AG04450 (cell line): ENCODE measurements around the gene SLC24A3. TPM values are rescaled to one million over a fixed set of nuclear protein-coding genes. Genes with fewer than 3 reads are reported as not detected.

Source experiments
- CTCF ChIA-PET: fragments of 300-600, 350-600 bp; formaldehyde crosslinking; extraction: SDS; loops from one replicate; lab custom pipeline; 2022; ENCODE audit warnings: antibody characterized with exemption, inconsistent platforms; lab: Charles Lee
- POLR2A ChIA-PET: fragments of 350-600 bp; formaldehyde crosslinking; extraction: SDS; loops from one replicate; lab custom pipeline; 2021; ENCODE audit warnings: antibody characterized with exemption, inconsistent platforms; lab: Yijun Ruan, JAX
- DNase-seq: peaks from one replicate; pipeline ENCODE4 v3.0.0-alpha.2; 2011; ENCODE audit warnings: low read depth, low spot score
- H3K27ac ChIP-seq: one replicate; pipeline ENCODE4 v1.5.1; 2012; ENCODE audit warnings: low read depth, low read length, control low read depth
- H3K27me3 ChIP-seq: one replicate; pipeline ENCODE4 v1.6.0; 2012; ENCODE audit warnings: low read length; ENCODE audit not compliant: control insufficient read depth, insufficient read depth
- H3K4me3 ChIP-seq: 2 replicates; pipeline ENCODE4 v1.5.1; 2011; ENCODE audit warnings: mild to moderate bottlenecking, low read depth, low read length, control low read depth
- H3K9me3 ChIP-seq: 2 replicates; pipeline ENCODE4 v1.5.1; 2012; ENCODE audit warnings: low read length; ENCODE audit not compliant: control insufficient read depth, insufficient read depth
- CTCF ChIP-seq: IDR thresholded peaks from 2 replicates; pipeline ENCODE4 v1.5.1; 2011; ENCODE audit warnings: low read depth, low read length, control low read depth, inconsistent platforms
- polyA plus RNA-seq: library from polyadenylated mRNA; depleted of rRNA; stranded (reverse); fragments of >200 nt; gene quantifications from 2 replicates; pipeline ENCODE4 v1.2.3, GENCODE V29; 2011

The SLC24A3 gene
- polyA plus RNA-seq, 1 experiment, result not detected

- no peak overlapping the region for H3K27ac ChIP-seq
- no peaks in the 10 kb centered on the region; the same call in 1 of the 2 replicates for H3K9me3 ChIP-seq
- no peak overlapping the region for H3K4me3 ChIP-seq
- DNase-seq, result no peak
- peaks cover 25% of the 10 kb centered on the region for H3K27me3 ChIP-seq
- no peak for TF ChIP-seq CTCF
- CTCF ChIA-PET, result interaction anchor here (1.3 kb wide), 1 partner anchor 13 kb away, joined by 3 read pairs; no protein-coding TSS in a partner anchor
- POLR2A ChIA-PET, result no interaction called here
Measured at GRCh38 chr20:19211252-19211651, 1.2 kb upstream of the SLC24A3 start.

GRCh38 chr20:19211661-19212468, 577 bp upstream of the SLC24A3 start:
- ChIA-PET CTCF (no interaction called here), POLR2A (no interaction called here)
- no peak for DNase-seq
- Histone ChIP-seq H3K27ac (no peak overlapping the region), H3K4me3 (no peak overlapping the region), H3K27me3 (peaks cover 25% of the 10 kb centered on the region), H3K9me3 (no peaks in the 10 kb centered on the region)
- TF ChIP-seq CTCF, result no peak

- DNase-seq, result no peak
- POLR2A ChIA-PET, result no interaction called here
Measured at GRCh38 chr20:19212821-19213502, 520 bp downstream of the SLC24A3 start.

GRCh38 chr20:19213946-19214490, 1.6 kb downstream of the SLC24A3 start:
- no peak overlapping the region for H3K27ac ChIP-seq
- no peaks in the 10 kb centered on the region for H3K9me3 ChIP-seq
- no peak overlapping the region for H3K4me3 ChIP-seq
- no peak for DNase-seq
- H3K27me3 ChIP-seq, result peaks cover 25% of the 10 kb centered on the region
- ChIA-PET CTCF (no interaction called here), POLR2A (no interaction called here)
- no peak for TF ChIP-seq CTCF

More at GRCh38 chr20:19212821-19213502, 520 bp downstream of the SLC24A3 start:
- CTCF ChIA-PET, result no interaction called here
- Histone ChIP-seq H3K4me3 (no peak overlapping the region), H3K27me3 (peaks cover 25% of the 10 kb centered on the region), H3K9me3 (no peaks in the 10 kb centered on the region), H3K27ac (no peak overlapping the region)
- TF ChIP-seq CTCF, result no peak
